Kidney (tissue), 14 donors: ENCODE results near the gene GOLIM4. TPM values are rescaled to one million over a fixed set of nuclear protein-coding genes. Genes with fewer than 3 reads are reported as not detected.

ENCODE experiments used
- DNase-seq, 5 donors: peaks; one replicate each; pipeline ENCODE4 v3.0.0-alpha.2; 2013 to 2020
- FAIRE-seq: peaks from 2 replicates; lab custom pipeline; 2012; peaks lifted over from hg19 to GRCh38; lab: Jason Lieb, UNC
- H3K27ac ChIP-seq, 2 donors: one replicate each; pipeline ENCODE4 v1.7.0; 2013; ENCODE audit warnings: low read depth in 2 of 2, low read length in 2 of 2, inconsistent platforms in 1 of 2
- H3K27me3 ChIP-seq: one replicate; pipeline ENCODE4 v1.7.1; 2013; ENCODE audit warnings: low read length, inconsistent platforms; ENCODE audit not compliant: control insufficient read depth, insufficient read depth
- H3K36me3 ChIP-seq, 3 donors: one replicate each; pipeline versions ENCODE4 v1.7.0 to v1.7.1; 2013; ENCODE audit warnings: low read length in 3 of 3, control low read depth in 1 of 3, inconsistent platforms in 1 of 3; ENCODE audit not compliant: insufficient read depth in 3 of 3, control insufficient read depth in 2 of 3
- H3K4me1 ChIP-seq, 3 donors: one replicate each; pipeline versions ENCODE4 v1.7.0 to v1.7.1; 2013; ENCODE audit warnings: low read length in 3 of 3, inconsistent platforms in 1 of 3, low read depth in 1 of 3; ENCODE audit not compliant: control insufficient read depth in 2 of 3, insufficient read depth in 2 of 3
- H3K4me3 ChIP-seq, 3 donors: one replicate each; pipeline versions ENCODE4 v1.7.0 to v1.8.1; 2013; ENCODE audit warnings: low read length in 3 of 3, control low read depth in 1 of 3, inconsistent platforms in 1 of 3
- H3K9ac ChIP-seq, 3 donors: one replicate each; pipeline versions ENCODE4 v1.7.0 to v1.7.1; 2013; ENCODE audit warnings: low read length in 3 of 3, control low read depth in 1 of 3, inconsistent platforms in 1 of 3
- H3K9me3 ChIP-seq, 3 donors: one replicate each; pipeline versions ENCODE4 v1.7.0 to v1.7.1; 2013; ENCODE audit warnings: low read length in 3 of 3, control low read depth in 1 of 3, inconsistent platforms in 1 of 3; ENCODE audit not compliant: control insufficient read depth in 2 of 3, insufficient read depth in 1 of 3
- intact Hi-C: fragments of 100-400 bp; cut with DNase I; formaldehyde crosslinking; loops from one replicate; pipeline ENCODE4 v1.11.1; 2022
- polyA plus RNA-seq: library from polyadenylated mRNA; stranded (reverse); fragments of 350-450 nt; fragmentation: Illumina TruSeq; extraction: RNeasy Lipid Tissue Mini Kit (QIAGEN cat#74804); gene quantifications from one replicate; pipeline ENCODE4 v1.2.3, GENCODE V29; 2014; ENCODE audit warnings: low read depth, low replicate concordance; ENCODE audit not compliant: insufficient read depth
- total RNA-seq: library from RNA; stranded (reverse); fragmentation: NEBNext Ultra II Directional; extraction: Animal tissue kit (Norgen Biotek cat#: 25700); gene quantifications from one replicate; pipeline ENCODE4 v1.2.1, GENCODE V29; 2021
- TF ChIP-seq, protein P1 (sequence below): IDR thresholded peaks from 3 replicates; pipeline ENCODE4 v1.5.1; 2012; ENCODE audit warnings: mild to moderate bottlenecking, moderate library complexity, borderline replicate concordance; ENCODE audit not compliant: insufficient read depth; ENCODE audit errors: extremely low read depth
- donor health status: control.
- donor health status: control.
- donor health status: control.
- donor health status: control.
- donor health status: control.
- donor health status: DM: yes; HTN: yes; CAD: no.
- donor health status: Normal renal cell carcinoma (clear cell type).

GOLIM4 gene
- total and polyA plus RNA-seq, 2 donors from 2014 or later, result 15.5 to 29.9 TPM

DNA sequence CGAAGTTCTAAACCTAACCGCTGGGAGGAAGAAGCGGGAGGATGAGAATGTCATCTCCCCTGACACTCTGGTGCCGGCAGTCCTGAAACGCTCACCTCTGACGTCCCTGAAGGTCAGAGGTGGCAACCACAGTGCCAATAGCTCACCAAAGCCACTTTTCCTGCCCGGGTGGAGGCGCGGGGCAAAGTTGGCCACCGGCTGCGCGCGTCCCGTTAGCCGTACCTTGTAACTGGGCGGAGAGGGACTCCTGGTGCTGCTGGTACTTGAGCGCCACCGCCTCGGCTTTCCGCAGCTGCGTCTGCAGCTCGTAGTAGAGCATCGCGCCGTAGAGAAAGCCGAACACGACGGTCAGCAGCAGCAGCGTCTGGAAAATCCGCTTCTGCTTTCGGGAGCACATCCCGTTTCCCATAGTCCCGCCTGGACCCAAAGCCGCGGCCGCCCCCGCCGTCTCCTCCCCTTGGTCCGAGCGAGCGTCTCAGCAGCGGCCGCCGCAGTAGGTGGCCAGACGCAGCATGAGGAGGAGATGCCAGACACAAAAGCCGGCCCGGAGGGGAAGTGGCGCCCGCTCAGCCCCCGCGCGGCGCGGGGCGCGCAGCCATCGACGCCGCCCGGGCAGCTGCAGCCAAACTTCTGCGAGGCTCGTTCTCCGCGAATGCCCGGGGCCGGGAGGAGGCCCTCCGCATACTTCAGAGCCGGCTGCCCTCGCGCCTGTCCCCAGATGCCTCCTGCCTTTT is 680 bp downstream of the GOLIM4 start:
- no peaks in the 10 kb centered on the region for H3K27me3 ChIP-seq
- DNase-seq (peak; percentile 66 to 85 (median 80)), FAIRE-seq (no peak)
- peak overlapping the region; percentile 77 to 92 (median 83) for H3K4me3 ChIP-seq
- intact Hi-C loops, result no loop called here
- peak overlapping the region; percentile 93 for H3K27ac ChIP-seq
- H3K9me3 ChIP-seq, result no peaks in the 10 kb centered on the region
- H3K4me1 ChIP-seq, result peaks cover 0 to 11% (median 9%) of the 10 kb centered on the region in 3 donors
- H3K9ac ChIP-seq, result peak overlapping the region; percentile 35 to 82 (median 63)
- H3K36me3 ChIP-seq, result no peaks in the 10 kb centered on the region
- TF ChIP-seq, protein P1, sequence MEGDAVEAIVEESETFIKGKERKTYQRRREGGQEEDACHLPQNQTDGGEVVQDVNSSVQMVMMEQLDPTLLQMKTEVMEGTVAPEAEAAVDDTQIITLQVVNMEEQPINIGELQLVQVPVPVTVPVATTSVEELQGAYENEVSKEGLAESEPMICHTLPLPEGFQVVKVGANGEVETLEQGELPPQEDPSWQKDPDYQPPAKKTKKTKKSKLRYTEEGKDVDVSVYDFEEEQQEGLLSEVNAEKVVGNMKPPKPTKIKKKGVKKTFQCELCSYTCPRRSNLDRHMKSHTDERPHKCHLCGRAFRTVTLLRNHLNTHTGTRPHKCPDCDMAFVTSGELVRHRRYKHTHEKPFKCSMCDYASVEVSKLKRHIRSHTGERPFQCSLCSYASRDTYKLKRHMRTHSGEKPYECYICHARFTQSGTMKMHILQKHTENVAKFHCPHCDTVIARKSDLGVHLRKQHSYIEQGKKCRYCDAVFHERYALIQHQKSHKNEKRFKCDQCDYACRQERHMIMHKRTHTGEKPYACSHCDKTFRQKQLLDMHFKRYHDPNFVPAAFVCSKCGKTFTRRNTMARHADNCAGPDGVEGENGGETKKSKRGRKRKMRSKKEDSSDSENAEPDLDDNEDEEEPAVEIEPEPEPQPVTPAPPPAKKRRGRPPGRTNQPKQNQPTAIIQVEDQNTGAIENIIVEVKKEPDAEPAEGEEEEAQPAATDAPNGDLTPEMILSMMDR, result no peak

DNA sequence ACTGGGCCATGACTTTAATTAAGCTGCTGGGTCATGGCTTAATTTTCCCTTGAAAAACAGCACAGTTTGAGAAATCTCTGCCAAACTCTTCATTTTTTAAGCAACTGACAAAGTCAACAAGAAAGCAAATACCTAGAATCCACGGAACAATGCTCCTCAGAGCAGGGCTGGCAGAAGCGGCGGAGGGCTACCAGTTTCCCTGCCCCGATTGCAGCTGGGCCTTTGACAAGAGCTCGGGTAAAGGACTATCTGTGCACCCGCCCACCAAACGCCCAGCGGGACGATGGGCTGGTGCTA is 1.2 kb downstream of the GOLIM4 start:
- Histone ChIP-seq H3K4me3 (peak overlapping the region; percentile 77 to 92 (median 83)), H3K27ac (peak overlapping the region; percentile 93), H3K9ac (peak overlapping the region; percentile 35 to 82 (median 63)), H3K27me3 (no peaks in the 10 kb centered on the region), H3K4me1 (peaks cover 0 to 11% (median 9%) of the 10 kb centered on the region in 3 donors), H3K36me3 (no peaks in the 10 kb centered on the region), H3K9me3 (no peaks in the 10 kb centered on the region)
- DNase-seq (peak in 1 of 5 donors; percentile 83), FAIRE-seq (no peak)
- TF ChIP-seq, protein P1, result no peak
- intact Hi-C loops, result no loop called here

DNA sequence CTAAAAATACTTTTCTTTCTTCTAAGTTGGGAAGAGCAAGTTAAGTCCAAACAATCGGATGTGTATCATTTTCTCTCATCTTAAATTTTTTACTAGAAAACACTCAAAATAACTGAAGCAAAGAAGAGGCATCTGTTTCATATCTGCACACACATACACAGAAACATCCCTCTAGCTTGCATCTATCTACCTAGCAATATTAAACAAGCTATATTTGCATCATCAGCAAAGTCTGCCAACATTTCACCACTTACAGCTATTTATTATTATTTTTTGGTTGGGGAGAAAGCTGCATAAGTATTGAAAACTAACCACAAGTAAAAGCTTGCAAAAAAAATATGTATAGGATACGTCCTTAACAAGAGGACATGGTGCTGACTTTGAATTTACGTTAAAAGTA is 1.9 kb downstream of the GOLIM4 start:
- H3K9ac ChIP-seq, result peak overlapping the region in 2 of 3 donors; percentile 46 to 63
- H3K27ac ChIP-seq, result no peak overlapping the region
- no peaks in the 10 kb centered on the region for H3K9me3 ChIP-seq
- no peak for FAIRE-seq
- DNase-seq, result no peak
- no peaks in the 10 kb centered on the region for H3K36me3 ChIP-seq
- TF ChIP-seq, protein P1, result no peak
- no peaks in the 10 kb centered on the region for H3K27me3 ChIP-seq
- peaks cover 0 to 16% (median 11%) of the 10 kb centered on the region in 3 donors for H3K4me1 ChIP-seq
- intact Hi-C loops, result no loop called here
- H3K4me3 ChIP-seq, result peak overlapping the region; percentile 77 to 92 (median 83)
